ENCODE measurements around the gene TBL1XR1.
"Not testable (repeated sequence)": the region's sequence is repeated elsewhere in the genome, so short reads cannot be mapped to it uniquely, and the experiment has no call there.

The TBL1XR1 gene

GRCh38 chr3:177206936-177207335 is 9.7 kb upstream of the TBL1XR1 start:
- DNase-seq: no peak

DNA sequence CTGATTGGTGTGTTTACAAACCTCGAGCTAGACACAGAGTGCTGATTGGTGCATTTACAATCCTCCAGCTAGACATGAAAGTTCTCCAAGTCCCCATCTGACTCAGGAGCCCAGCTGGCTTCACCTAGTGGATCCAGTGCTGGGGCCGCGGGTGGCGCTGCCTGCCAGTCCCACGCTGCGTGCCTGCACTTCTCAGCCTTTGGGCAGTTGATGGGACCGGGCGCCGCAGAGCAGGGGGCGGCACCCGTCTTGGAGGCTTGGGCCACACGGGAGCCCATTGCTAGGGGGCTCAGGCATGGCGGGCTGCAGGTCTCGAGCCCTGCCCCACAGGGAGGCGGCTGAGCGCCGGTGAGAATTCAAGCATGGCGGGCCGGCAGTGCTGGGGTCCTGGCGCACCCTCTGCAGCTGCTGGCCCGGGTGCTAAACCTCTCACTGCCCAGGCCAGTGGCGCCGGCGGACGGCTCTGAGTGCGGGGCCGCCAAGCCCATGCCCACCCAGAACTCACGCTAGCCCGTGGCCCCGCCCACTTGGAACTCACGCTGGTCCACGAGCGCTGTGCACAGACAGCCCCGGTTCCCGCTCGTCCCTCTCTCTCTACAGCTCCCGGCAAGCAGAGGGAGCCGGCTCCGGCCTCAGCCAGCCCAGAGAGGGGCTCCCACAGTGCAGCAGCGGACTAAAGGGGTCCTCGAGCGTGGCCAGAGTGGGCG is 6.6 kb upstream of the TBL1XR1 start:
- no peak for DNase-seq

DNA sequence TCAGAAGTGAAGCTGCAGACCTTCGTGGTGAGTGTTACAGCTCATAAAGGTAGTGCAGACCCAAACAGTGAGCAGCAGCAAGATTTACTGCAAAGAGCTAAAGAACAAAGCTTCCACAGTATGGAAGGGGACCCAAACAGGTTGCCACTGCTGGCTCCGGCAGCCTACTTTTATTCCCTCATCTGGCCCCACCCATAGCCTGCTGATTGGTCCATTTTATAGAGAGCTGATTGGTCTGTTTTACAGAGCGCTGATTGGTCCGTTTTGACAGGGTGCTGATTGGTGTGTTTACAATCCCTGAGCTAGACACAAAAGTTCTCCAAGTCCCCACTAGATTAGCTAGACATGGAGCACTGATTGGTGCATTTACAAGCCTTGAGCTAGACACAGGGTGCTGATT is 5.7 kb upstream of the TBL1XR1 start:
- not testable (repeated sequence) for DNase-seq

DNA sequence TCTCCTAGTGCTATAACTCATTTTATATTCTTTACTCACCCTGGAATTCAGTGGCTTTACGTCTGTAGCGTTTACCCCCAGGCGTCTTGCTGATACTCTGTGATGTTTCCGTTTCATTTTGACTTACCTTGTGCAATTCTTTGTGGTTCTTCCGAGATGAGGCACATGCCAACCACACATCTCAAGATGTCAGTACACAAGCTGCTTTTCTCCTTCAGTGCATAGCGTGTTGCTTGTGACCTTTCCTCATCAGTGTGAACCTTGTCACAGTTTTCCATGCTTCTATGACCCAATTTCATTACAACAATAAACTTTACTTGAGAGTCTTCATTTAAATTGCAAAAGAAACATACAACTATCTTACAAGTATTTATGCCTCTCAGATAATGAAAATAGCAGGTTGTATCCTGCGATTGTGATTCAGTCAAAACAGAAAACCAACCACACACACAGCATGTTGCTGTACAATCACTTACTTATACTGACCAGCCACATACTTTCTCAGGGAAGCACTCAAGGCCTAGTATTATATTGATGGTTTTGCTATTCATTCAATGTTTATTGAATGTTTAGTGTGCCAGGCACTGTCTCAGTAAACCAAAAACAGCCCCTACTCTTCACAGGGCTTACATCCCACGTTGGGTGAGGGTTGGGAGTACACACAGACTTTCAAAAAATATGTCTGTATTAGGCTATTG is 4.6 kb upstream of the TBL1XR1 start:
- DNase-seq: no peak

DNA sequence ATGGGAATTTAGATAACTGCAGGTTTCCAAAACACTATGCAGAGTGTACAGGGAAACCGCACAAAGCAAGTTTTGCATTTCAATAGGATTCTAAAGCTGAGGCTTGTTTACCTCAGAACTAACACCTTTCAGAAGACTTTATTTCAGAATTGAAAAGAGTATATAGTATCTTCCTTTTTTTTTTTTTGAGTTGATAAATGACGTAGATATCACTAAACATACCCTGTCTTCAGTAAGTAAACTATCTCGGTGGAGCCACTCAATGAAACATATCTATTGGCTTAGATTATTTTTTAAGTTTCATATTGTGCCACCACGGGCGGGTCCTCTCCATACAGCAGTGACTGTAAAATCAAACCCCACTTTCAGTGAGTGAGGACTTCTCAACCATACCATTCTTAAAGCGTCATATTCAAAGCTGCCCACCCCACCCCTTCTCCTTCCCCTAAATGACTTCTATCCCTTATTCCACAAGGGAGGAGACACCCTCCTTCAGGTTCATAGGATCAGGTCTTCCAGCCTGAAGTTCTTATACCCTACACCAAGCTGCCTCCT is 2.0 kb upstream of the TBL1XR1 start:
- DNase-seq: no peak

DNA sequence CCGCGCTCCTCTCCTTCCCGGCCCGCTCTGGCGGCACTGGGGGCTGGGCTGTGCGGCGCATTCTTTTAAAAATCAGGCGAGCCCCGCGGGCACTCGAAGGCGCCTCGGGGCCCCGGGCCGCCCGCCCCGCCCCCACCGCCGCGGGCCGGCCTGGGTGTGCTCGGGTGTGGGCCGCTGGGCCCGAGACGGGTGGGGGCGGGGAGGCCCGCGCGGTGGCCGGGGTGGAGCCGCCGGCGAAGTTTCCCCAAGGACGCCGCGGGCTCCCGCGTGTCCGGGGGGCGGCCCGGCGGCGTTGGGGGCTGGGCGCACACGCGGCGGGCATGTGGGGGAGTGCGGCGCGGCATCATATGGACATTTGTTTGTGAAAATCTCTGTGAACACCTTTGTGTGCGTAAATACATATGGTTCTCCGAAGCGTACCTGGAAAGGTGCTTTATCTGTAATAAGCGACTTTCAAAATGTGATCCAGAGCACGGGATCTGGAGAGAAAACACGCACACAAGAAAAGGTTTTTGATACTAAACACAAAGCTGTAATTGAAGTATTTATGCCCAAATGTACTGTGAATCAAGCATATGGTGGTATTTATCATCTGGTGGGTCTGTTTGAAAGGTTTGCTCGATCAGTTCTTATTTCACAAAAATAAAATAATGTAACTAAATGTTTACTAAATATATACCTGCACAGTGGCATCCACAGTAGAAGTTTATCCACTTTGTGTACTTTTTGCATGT is 612 bp upstream of the TBL1XR1 start:
- no peak for DNase-seq

DNA sequence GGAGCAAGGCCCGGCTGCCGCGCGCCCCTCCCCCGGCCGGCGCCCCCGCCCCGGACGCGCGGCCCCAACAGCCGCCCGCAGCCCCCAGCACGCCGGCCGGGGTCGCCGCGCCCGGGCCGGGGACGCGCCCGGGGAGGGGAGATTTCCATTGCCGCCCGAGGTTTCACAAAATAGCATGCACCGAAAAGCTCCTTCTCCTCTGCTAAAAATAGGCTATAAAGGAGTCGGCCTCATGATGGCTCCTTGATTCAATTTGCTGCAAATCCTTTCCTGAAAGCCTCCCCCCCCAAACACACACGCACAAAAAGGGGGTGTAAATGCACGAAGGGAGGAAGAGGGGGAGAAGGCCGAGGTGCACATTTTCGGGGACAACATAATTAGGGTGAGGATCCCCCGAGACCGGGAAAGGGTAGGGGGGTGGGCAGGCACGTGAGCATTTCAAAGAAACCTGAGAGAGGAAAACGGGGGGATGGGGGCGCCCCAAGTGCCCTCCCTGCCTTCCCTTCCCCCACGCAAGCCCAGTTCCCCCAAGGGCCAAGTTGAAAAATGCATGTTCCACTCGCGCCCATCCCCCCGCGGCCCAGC is 734 bp downstream of the TBL1XR1 start:
- no peak for DNase-seq

DNA sequence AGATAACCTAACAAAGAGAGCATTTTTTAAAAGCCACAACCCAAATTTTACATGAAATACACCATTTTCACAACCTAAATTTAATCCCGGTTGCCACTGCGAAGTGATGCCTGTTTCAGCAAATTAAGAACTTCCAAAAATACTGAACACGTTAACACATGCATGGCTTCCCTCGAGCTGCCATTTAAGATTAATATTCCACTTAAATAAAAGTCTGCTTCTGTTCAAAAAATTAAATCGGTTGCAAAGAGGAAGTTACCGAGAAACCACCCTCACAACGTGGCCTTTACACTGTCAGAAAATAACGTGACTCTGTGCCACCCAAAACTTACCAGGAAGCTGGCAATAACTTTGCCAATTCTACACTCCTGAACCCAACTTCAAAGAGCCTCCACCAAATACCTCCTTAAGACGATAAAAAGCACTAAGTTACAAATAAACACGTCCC is 1.2 kb downstream of the TBL1XR1 start:
- DNase-seq: no peak

DNA sequence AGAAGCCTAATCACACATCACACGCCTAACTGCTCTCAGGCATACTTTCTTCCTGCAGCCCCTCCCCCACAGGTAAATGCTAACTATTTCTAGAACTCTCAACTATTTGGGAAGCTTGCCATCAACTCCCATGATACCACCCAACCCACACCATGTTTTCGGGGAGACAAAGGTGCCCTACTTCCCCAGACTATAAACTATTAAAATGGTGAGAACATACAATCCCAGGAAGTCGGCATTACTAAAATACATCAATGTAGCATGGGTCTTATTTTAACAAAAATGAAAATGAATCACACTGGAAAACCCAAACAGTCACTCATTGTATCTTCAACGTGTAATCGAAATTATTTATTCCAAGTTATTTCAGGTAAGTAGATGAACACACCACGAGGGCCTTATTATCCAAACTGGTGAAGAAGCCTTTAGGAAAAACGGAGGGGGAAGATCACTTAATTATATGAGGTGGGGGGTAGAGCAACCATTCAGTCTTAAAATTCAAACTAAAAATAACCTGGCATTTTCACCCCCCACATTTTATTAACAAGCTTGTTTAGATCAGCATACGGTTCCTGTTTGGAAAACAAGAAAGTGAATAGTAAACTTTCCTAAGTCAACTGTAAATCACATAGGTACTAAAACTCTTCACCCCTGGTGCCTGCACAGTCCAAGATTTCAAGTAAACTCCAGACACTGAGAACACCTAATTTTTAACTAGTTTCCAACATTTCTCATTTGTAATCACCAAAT is 1.9 kb downstream of the TBL1XR1 start:
- no peak for DNase-seq

DNA sequence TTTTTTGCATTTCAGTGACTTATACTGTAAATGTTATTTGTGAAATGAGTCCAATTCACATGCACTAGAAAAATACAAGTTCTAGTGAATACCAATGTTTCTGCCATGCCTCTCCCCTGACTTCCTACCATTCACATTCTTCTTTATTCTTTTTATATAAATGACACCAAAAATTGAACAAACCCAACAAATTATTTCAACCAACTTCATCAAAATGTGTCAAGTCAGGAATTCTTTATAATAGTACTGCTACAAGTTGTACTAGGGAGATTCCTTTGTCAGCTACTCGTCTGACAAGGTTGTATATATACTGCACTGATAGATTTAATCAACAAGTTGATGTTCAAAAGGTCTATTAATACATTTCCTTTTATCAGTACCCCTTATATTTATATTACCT is 3.0 kb downstream of the TBL1XR1 start:
- no peak for DNase-seq

- no peak for DNase-seq
Observed at GRCh38 chr3:177193688-177194268, 3.5 kb downstream of the TBL1XR1 start.

DNA sequence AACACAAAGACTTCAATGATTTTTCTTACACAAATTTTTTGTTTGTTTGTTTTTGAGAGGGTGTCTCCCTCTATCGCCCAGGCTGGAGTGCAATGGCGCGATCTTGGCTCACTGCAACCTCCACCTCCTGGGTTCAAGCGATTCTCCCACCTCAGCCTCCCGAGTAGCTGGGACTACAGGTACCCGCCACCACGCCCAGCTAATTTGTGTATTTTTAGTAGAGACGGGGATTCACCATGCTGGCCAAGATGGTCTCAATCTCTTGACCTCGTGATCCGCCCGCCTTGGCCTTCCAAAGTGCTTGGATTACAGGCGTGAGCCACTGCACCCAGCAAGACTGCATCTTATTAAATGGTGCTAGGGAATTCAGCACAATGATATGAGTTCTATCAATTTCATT is 4.0 kb downstream of the TBL1XR1 start:
- DNase-seq: not testable (repeated sequence)

DNA sequence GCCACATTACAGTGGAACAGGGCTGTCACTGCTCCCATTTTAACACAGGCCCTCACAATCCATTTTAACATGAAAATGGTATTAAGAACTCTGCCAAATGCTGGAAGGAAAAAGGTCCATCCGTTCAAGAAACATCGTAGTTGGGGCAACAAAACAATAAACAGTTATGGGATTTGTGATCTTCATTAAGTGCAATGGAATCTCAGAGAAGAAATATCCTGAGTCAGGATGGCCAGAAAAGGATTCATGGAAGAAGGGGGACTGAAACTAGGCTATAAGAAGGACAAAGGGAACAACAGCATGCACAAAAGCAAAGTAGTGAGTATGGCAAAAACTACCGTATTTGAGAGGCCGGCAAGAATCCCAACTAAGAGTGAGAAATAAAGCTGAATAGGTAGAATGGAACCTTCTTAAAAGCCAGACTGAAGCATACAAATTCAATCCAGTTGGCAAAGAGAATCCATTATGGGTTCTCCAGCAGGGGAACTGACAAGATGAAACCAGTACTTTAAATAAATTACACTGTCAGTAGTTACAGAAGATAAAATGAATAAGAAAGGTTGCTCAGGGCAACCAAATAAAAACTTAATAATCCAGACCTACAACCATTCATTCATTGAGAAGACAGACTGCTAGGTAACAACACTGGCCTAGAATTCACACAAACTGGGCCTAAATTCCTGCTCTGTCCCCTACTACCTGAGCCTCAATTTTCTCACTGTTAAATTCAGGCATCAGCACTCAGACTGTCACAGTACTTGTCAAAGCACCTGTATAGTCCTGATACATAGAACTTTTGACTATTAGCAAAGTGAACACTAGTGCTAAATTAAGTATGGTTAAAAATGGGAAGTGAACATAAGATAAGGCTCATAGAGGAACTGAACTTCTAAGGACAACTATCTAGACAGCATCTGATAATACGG is 6.3 kb downstream of the TBL1XR1 start:
- no peak for DNase-seq

- DNase-seq: not testable (repeated sequence)
Observed at GRCh38 chr3:177190184-177190583, 7.1 kb downstream of the TBL1XR1 start.

GRCh38 chr3:177188325-177188724 is 9.0 kb downstream of the TBL1XR1 start:
- not testable (repeated sequence) for DNase-seq

GRCh38 chr3:177186306-177186705 is 11.0 kb downstream of the TBL1XR1 start:
- no peak for DNase-seq

GRCh38 chr3:177185035-177185574 is 12.2 kb downstream of the TBL1XR1 start:
- no peak for DNase-seq

- DNase-seq: not testable (repeated sequence)
Observed at GRCh38 chr3:177184602-177185001, 12.7 kb downstream of the TBL1XR1 start.

DNA sequence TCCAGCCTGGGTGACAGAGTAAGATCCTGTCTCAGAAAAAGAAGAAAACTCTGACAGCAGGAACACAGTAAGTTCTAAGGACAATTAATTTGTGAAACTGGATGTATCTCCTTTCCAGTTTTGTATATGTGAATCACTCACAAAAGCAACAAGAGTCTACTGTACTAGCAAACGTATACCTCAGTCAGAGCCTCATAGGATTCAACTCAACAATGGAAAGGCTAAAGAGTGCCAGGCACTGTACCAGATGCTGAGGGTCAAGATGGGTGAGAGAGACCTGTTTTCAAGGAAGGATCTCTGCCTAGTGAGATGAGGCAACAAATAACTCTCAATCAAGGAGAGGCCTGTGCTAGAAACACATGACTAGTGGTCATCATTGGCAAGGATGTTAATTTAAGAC is 14.9 kb downstream of the TBL1XR1 start:
- DNase-seq: no peak

DNA sequence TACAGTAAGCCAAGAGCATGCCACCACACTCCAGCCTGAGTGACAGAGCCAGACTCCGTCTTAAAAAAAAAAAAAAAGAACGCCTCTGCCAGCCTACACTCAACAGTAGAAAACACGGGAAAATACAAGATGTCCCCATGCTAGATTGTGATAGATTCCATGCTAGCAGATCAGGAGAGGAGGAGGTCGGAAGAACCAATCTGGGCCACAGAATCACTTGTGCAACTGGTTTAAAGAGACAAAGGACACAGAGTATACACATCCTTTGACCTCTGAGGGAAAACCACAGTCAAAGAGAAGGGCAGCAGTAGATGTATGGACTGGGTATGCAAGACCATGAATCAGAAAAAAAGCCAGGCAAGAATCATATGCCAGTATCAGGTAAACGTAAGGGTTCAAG is 15.9 kb downstream of the TBL1XR1 start:
- DNase-seq: no peak

DNA sequence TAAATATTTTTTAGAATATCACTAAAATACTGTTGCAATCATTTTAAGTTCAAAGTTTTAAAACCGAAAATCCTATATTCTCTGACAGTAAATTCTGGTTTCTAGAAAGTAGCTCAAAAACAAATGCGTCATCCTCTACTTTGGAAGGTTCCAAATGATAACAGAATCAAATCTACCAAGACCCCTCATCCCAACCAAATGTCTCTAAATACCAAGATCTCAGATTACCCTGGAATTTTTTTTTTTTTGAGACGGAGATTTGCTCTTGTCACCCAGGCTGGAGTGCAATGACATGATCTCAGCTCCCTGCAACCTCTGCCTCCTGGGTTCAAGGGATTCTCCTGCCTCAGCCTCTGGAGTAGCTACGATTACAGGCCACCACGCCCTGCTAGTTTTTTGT is 16.8 kb downstream of the TBL1XR1 start:
- no peak for DNase-seq

All from NCI-H187 treated with DMSO at 0.1 percent for 48 hours (cell line).